HG03108 (cell line): ENCODE data around the gene NRAP.

ENCODE experiments used
- ATAC-seq: cut with Tn5 transposase; IDR thresholded peaks from one replicate; pipeline ENCODE4 v1.9.1; 2021; ENCODE audit warnings: moderate library complexity; ENCODE audit not compliant: unreplicated experiment

Gene NRAP

GRCh38 chr10:113613427-113613826, 50.4 kb downstream of the NRAP start:
- no peak for ATAC-seq

- ATAC-seq = no peak
These were observed 51.7 kb downstream of the NRAP start for GRCh38 chr10:113612154-113612553.

- no peak for ATAC-seq
These were observed 52.9 kb downstream of the NRAP start for GRCh38 chr10:113610631-113611601.

GRCh38 chr10:113609704-113610108, 54.1 kb downstream of the NRAP start:
- no peak for ATAC-seq

- ATAC-seq = no peak
These were observed 58.4 kb downstream of the NRAP start for GRCh38 chr10:113605268-113605978.

GRCh38 chr10:113604572-113604971, 59.3 kb downstream of the NRAP start:
- ATAC-seq = no peak

- no peak for ATAC-seq
These were observed 60.6 kb downstream of the NRAP start for GRCh38 chr10:113603057-113603777.

GRCh38 chr10:113600569-113600968, 63.3 kb downstream of the NRAP start:
- ATAC-seq = no peak

GRCh38 chr10:113594652-113595051, 69.2 kb downstream of the NRAP start:
- no peak for ATAC-seq

- no peak for ATAC-seq
These were observed 71.5 kb downstream of the NRAP start for GRCh38 chr10:113592380-113592779.

- ATAC-seq = no peak
These were observed 73.3 kb downstream of the NRAP start for GRCh38 chr10:113590581-113590980.

GRCh38 chr10:113589201-113589770, 74.6 kb downstream of the NRAP start:
- ATAC-seq = no peak

GRCh38 chr10:113585949-113586348, 77.9 kb downstream of the NRAP start:
- no peak for ATAC-seq

GRCh38 chr10:113583571-113583970, 80.3 kb downstream of the NRAP start:
- ATAC-seq = no peak

- no peak for ATAC-seq
These were observed 82.7 kb downstream of the NRAP start for GRCh38 chr10:113581092-113581491.

GRCh38 chr10:113578773-113579172, 85.1 kb downstream of the NRAP start:
- ATAC-seq = no peak

- no peak for ATAC-seq
These were observed 87.0 kb downstream of the NRAP start for GRCh38 chr10:113576852-113577251.

- ATAC-seq = no peak
These were observed 90.5 kb downstream of the NRAP start for GRCh38 chr10:113573368-113573767.

- no peak for ATAC-seq
These were observed 91.1 kb downstream of the NRAP start for GRCh38 chr10:113572520-113573290.

GRCh38 chr10:113569576-113569975, 94.3 kb downstream of the NRAP start:
- no peak for ATAC-seq
